ENCODE measurements around the gene ATG10.

ATG10 gene

DNA sequence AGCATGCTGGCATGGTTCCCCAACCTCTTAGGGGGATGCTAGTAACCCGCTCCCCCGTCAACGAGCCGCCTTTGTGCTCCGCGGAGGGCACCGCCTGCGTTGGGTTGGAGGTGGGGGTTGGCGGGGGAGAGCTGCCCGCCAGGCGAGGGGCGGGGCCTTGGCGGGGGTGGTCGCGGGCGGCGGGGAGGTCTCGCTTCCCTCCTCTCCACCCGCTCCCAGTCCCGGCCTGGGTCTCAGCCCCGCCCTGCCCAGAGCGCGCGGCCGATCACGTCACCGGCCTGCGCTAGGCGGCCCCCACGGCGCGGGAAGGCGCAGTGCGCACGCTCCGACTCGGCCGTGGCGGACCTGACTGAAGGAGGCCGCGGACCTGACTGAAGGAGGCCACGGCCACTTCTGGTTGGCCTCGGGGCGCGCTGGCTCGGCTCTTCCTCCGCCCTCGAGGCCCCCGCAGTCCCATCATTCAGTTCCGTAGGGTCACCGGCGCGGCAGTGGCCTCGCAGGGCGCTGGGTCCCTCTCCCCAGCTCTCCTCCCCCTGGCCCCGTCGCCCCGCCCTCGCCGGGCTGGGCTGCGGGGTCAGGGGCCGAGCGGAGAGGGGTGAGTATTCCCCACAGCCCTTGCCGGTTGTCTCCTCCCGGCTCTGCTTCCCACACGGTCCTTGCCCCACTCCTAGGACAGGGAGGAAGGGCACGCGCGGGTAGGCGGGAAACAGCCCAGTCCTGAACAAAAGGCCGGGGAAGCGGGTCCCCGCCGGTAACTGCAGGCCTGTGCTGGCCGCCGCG is at the start of gene ATG10:
TSS of gene ATG10 (plus strand) at position 312 of the 780 bp plus-strand sequence. CDS start 15,548 bp downstream, outside the sequence.
- TF ChIP-seq, protein P1, sequence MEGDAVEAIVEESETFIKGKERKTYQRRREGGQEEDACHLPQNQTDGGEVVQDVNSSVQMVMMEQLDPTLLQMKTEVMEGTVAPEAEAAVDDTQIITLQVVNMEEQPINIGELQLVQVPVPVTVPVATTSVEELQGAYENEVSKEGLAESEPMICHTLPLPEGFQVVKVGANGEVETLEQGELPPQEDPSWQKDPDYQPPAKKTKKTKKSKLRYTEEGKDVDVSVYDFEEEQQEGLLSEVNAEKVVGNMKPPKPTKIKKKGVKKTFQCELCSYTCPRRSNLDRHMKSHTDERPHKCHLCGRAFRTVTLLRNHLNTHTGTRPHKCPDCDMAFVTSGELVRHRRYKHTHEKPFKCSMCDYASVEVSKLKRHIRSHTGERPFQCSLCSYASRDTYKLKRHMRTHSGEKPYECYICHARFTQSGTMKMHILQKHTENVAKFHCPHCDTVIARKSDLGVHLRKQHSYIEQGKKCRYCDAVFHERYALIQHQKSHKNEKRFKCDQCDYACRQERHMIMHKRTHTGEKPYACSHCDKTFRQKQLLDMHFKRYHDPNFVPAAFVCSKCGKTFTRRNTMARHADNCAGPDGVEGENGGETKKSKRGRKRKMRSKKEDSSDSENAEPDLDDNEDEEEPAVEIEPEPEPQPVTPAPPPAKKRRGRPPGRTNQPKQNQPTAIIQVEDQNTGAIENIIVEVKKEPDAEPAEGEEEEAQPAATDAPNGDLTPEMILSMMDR (conservative IDR thresholded peaks at IDR 0.05), result no peak
- peak within 1 kb of the TSS; percentile 85 for H3K27ac ChIP-seq

DNA sequence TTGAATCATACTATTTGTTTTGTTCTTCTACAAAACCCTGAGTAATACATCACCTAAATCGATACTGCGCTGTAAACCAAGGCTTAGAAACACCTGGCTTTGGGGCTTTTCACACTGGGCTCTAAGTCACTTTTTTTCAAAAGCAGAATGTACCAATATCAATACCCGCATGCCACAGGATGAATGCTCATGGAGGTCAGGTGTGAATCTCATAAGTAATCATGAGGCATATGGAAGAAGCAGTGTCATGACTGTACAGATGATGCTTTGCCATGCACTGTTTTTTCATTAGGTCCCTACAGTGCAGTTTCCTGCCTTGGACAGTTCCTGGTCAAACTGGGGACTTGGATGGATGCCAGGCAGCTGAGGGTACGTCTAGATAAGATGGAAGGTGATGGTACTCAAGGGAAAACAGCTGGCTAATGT is 49.0 kb upstream of the ATG10 start:
- H3K27ac ChIP-seq, result no peak overlapping the region
- TF ChIP-seq, protein P1 (conservative IDR thresholded peaks at IDR 0.05), result no peak

DNA sequence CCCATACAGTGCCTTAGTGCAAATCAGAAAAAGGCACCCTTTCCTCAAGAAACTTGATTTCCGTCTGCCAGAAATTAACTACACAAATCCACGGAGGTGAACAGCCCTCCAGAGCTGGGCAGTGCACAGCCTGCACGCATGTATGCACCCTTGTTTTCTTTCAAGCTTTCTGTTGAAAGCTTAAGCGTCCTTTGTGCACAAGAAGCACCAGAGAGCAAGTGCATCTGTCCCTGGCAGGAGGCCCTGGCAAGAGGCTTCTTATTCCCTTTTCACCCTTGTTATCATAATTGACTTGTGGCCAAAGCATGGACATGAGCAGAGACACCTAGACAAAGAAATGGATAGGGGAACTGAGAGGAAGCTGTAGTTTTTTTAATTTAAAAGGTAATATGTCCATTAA is 47.4 kb upstream of the ATG10 start:
- TF ChIP-seq, protein P1 (conservative IDR thresholded peaks at IDR 0.05), result no peak
- H3K27ac ChIP-seq, result no peak overlapping the region

DNA sequence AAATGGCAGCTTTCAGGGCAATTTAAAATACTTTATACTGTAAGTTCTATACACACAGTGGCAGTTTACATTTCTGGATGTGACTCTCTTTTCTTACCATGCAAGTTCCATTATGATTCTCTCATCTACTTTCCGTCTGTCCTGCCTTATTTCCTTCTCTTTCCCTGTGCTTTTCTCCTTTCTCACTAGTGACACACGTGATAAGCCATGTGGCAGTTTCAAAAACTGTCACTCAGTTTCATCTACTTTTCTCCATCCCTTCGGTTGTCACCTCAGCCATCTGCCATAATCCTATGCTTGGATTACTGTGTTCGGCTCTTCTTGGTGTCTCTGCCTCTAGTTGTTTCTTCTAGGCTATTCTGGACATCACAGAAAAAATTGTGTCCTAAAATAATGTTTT is 46.8 kb upstream of the ATG10 start:
- no peak overlapping the region for H3K27ac ChIP-seq
- TF ChIP-seq, protein P1 (conservative IDR thresholded peaks at IDR 0.05), result no peak

DNA sequence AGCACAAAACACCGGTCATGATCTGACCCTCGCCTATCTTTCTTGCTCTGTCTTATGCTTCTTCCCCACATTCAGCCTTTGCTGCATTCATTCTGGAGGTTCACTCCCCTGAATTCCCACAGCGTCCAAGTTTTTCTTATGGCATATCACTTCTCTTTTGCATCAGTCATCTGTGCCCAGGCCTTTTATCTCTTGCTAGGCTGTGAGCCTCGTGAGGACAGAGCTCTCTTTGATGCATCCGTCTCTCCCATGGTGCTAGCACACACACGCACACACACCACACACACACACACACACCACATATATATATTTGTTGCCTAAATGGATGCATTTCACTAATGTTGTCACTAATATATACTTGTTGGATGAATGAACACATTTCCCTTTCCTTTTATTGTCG is 45.8 kb upstream of the ATG10 start:
- no peak overlapping the region for H3K27ac ChIP-seq

DNA sequence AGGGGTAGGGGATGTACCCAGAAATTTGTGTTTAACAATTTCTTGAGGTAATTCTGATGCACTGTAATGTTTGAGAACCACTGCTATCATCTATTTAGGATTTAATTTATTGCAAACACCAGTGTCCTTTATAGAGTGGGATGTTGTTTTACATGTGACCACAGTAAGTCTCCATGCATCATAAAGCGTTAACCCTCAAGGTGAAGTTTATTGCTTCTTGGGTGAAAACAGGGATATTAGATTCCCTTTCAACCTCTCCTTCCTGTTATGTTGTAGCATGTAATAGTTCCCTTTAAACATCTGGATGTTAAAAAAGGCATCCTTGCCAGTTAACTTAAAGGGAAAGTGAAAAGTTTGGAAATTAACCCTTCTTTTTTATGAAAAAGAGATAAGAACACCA is 35.8 kb upstream of the ATG10 start:
- TF ChIP-seq, protein P1 (conservative IDR thresholded peaks at IDR 0.05), result no peak
- no peak overlapping the region for H3K27ac ChIP-seq

More for the DNA sequence above, 45.8 kb upstream of the ATG10 start:
- TF ChIP-seq, protein P1 (conservative IDR thresholded peaks at IDR 0.05), result no peak

DNA sequence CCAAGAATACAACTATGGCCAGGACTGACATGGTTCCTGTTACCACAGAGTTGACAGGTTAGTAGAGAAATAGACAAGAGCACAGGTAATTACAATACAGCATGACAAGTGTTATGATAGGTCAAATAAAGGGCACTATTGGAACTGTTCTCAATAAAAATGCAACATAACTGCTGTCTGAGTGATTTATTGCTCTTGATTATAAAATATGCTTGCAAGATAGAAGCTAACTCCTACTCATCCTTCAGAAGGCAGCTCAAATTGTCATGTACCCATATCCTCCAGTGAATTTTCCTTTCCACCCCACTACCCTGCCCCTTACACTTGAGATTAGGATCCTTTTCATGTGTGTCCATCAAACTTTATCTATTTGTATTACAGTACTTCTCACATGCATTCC is 35.1 kb upstream of the ATG10 start:
- no peak overlapping the region for H3K27ac ChIP-seq
- TF ChIP-seq, protein P1 (conservative IDR thresholded peaks at IDR 0.05), result no peak
